HG02938 (cell line): ENCODE data around the gene RALGDS.
"Not testable (repeated sequence)": the region's sequence is repeated elsewhere in the genome, so short reads cannot be mapped to it uniquely, and the experiment has no call there.

Source experiments
- ATAC-seq: cut with Tn5 transposase; IDR thresholded peaks from one replicate; pipeline ENCODE4 v1.9.1; 2021; ENCODE audit warnings: mild to moderate bottlenecking, moderate library complexity; ENCODE audit not compliant: unreplicated experiment

Gene RALGDS

GRCh38 chr9:133090187-133090586, 30.9 kb downstream of the RALGDS start:
- ATAC-seq: no peak

- no peak for ATAC-seq
Measured at GRCh38 chr9:133089271-133089671, 31.8 kb downstream of the RALGDS start.

- ATAC-seq: no peak
Measured at GRCh38 chr9:133088756-133089155, 32.3 kb downstream of the RALGDS start.

- no peak for ATAC-seq
Measured at GRCh38 chr9:133088146-133088750, 32.8 kb downstream of the RALGDS start.

DNA sequence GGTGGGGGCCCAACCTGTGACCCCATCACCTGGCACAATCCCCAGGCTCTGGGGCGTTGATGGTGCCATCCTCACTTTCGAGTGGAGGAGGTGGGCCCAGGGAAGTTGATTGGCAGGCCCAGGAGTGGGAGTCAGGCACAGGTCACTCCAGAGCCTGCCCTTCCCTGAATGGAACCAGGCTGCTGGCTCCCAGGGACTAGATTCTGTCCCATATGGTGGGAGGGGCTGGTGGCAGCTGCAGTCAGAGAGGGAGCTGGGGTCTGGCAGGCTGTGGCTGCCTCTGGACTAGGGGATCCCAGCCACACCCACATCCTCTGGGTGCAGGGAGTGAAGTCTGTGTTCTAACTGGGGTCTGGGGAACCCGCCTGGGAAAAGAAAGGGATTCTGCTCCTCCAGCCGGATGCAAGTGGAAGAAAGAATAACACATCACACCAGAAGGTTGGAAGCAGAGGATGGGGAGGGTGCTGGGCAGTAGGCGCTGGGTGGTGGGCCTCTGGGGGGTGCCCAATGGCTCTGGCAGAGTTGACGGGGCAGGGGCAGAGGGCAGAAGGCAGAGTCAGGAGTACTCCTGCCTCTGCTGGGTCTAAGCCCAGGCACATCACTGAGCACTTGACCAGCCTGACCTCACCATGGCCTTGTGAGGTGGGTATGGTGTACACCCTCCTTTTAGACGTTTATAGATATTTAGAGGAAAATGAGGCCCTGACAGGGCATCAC, 33.5 kb downstream of the RALGDS start:
- ATAC-seq: no peak

- ATAC-seq: no peak
Measured at GRCh38 chr9:133086894-133087293, 34.1 kb downstream of the RALGDS start.

DNA sequence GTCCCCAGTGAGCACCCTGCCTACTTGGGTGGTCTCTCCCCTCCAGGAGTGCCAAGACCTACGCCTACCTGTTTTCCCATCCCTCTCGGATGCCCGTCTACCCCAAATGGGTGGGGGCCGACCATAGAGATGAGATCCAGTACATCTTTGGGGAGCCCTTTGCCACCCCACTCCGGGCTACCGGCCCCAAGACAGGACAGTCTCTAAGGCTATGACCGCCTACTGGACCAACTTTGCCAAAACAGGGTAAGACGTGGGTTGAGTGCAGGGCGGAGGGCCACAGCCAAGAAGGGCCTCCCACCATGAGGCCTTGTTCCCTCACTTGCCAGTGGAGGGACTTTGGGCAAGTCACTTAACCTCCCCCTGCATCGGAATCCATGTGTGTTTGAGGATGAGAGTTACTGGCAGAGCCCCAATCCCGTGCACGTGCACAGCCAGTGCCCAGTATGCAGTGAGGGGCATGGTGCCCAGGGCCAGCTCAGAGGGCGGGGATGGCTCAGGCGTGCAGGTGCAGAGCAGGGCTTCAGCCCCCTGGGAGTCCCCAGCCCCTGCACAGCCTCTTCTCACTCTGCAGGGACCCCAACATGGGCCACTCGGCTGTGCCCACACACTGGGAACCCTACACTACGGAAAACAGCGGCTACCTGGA, 34.7 kb downstream of the RALGDS start:
- not testable (repeated sequence) for ATAC-seq

- ATAC-seq: not testable (repeated sequence)
Measured at GRCh38 chr9:133083688-133084087, 37.4 kb downstream of the RALGDS start.

- not testable (repeated sequence) for ATAC-seq
Measured at GRCh38 chr9:133081957-133082644, 38.9 kb downstream of the RALGDS start.

- not testable (repeated sequence) for ATAC-seq
Measured at GRCh38 chr9:133080786-133081779, 40.0 kb downstream of the RALGDS start.

- ATAC-seq: no peak
Measured at GRCh38 chr9:133080161-133080560, 40.9 kb downstream of the RALGDS start.

- no peak for ATAC-seq
Measured at GRCh38 chr9:133078486-133078885, 42.6 kb downstream of the RALGDS start.

GRCh38 chr9:133076691-133077090, 44.3 kb downstream of the RALGDS start:
- no peak for ATAC-seq

GRCh38 chr9:133075925-133076630, 45.0 kb downstream of the RALGDS start:
- ATAC-seq: no peak

DNA sequence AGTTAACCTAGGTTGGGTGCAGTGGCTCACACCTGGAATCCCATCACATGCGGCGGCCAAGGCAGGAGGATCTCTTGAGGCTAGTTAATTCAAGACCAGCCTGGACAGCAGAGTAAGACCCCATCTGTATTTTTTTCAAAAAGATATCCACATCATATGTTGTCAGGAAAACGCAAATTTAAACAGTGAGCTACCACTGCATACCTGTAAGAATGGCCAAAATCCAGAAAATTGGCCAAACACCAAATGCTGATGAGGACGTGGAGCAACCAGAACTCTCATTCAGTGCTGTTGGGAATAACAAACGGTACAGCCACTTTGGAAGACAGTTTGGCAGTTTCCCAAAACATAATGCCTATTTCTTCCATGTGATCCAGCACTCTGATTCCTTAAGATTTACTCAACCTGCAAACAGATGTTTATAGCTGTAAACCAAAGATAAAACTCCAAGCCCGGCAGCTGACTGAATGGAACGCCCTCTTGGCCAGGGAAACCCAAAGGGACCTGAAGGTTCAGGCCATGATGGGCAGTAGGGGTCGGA, 46.9 kb downstream of the RALGDS start:
- no peak for ATAC-seq

GRCh38 chr9:133073086-133074014, 47.7 kb downstream of the RALGDS start:
- ATAC-seq: no peak

GRCh38 chr9:133072210-133072609, 48.8 kb downstream of the RALGDS start:
- not testable (repeated sequence) for ATAC-seq

DNA sequence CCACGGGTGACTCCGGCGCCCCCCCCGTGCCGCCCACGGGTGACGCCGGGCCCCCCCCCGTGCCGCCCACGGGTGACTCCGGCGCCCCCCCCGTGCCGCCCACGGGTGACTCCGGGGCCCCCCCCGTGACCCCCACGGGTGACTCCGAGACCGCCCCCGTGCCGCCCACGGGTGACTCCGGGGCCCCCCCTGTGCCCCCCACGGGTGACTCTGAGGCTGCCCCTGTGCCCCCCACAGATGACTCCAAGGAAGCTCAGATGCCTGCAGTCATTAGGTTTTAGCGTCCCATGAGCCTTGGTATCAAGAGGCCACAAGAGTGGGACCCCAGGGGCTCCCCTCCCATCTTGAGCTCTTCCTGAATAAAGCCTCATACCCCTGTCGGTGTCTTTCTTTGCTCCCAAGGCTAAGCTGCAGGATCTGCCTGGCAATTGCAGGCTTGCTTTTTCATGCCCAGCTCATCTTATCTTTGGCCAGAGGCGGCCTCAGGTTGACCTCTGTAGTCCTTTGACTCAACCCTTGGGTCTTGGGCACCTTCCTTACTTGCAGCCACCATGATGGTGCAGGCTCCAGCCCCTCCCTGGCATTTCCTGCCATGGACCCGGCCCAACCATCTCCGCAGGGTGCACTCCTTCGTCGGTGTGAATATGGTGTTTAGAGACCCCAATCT, 49.4 kb downstream of the RALGDS start:
- ATAC-seq: no peak
